Upper lobe of left lung (tissue), 6 donors: ENCODE results near the gene BCDIN3D. TPM values are rescaled to one million over a fixed set of nuclear protein-coding genes. Genes with fewer than 3 reads are reported as not detected.

Experiments
- ATAC-seq, 2 donors: fragments of 200-7000 bp; cut with Tn5 transposase; one replicate each; pipeline ENCODE4 v1.9.1; 2022; ENCODE audit warnings: mild to moderate bottlenecking in 2 of 2, moderate library complexity in 2 of 2; ENCODE audit not compliant: low FRiP score in 2 of 2
- DNase-seq, 2 donors: peaks; one replicate each; pipeline ENCODE4 v3.0.0-alpha.2; 2019 to 2020
- H3K27ac ChIP-seq, 4 donors: fragments of 200-600 bp; sonication (generic); one replicate each; pipeline ENCODE4 v1.5.1; 2016 to 2019
- H3K27me3 ChIP-seq, 4 donors: fragments of 200-600 bp; sonication (generic); one replicate each; pipeline ENCODE4 v1.5.1; 2017 to 2019
- H3K36me3 ChIP-seq, 4 donors: fragments of 200-600 bp; sonication (generic); one replicate each; pipeline ENCODE4 v1.5.1; 2016 to 2019
- H3K4me1 ChIP-seq, 4 donors: fragments of 200-600 bp; sonication (generic); one replicate each; pipeline ENCODE4 v1.5.1; 2018 to 2019
- H3K4me3 ChIP-seq, 4 donors: fragments of 200-600 bp; sonication (generic); one replicate each; pipeline ENCODE4 v1.5.1; 2017 to 2019; ENCODE audit warnings: mild to moderate bottlenecking in 2 of 4, moderate library complexity in 1 of 4
- H3K9me3 ChIP-seq, 4 donors: fragments of 200-600 bp; sonication (generic); one replicate each; pipeline ENCODE4 v1.5.1; 2018 to 2019
- CTCF ChIP-seq, 6 experiments: fragments of 450-650 bp in 4 of 6; fragments of 200-600 bp in 2 of 6; sonication (generic) in 2 of 6; IDR thresholded peaks; one replicate each; pipeline ENCODE4 v1.5.1; 2016 to 2019; ENCODE audit warnings: antibody characterized with exemption in 6 of 6
- EP300 ChIP-seq, 4 donors: sonication (generic); formaldehyde crosslinking; IDR thresholded peaks; one replicate each; pipeline ENCODE4 v1.5.1; 2017; ENCODE audit warnings: antibody characterized with exemption in 4 of 4, control low read depth in 2 of 4
- POLR2A ChIP-seq, 4 donors: fragments of 450-650 bp; IDR thresholded peaks; one replicate each; pipeline ENCODE4 v1.5.1; 2016 to 2017; ENCODE audit warnings: antibody characterized with exemption in 4 of 4, mild to moderate bottlenecking in 2 of 4
- POLR2AphosphoS5 ChIP-seq, 2 donors: sonication (generic); formaldehyde crosslinking; IDR thresholded peaks; one replicate each; pipeline ENCODE4 v1.5.1; 2017; ENCODE audit warnings: antibody characterized with exemption in 2 of 2
- WGBS, 2 donors: methylation state at CpG; one replicate each; pipeline ENCODE4 v1.1.5; 2017 to 2018; 5-methylcytosine and 5-hydroxymethylcytosine counted together
- total RNA-seq, 6 donors: library from RNA; depleted of rRNA in 4 of 6; stranded (reverse); fragments of >200 nt in 4 of 6; gene quantifications; one replicate each; pipeline versions ENCODE4 v1.1.0 to v1.2.1, GENCODE V29; 2016 to 2021
- donor health status: DM: no; HTN: no; CAD: no; lungs with moderate emphysema.
- donor health status: DM: no; HTN: yes; CAD: no; lungs with severe emphysema.

BCDIN3D gene
- total RNA-seq, 6 donors from 2014 or later, result 0.44 to 4.9 (median 4.2) TPM

DNA sequence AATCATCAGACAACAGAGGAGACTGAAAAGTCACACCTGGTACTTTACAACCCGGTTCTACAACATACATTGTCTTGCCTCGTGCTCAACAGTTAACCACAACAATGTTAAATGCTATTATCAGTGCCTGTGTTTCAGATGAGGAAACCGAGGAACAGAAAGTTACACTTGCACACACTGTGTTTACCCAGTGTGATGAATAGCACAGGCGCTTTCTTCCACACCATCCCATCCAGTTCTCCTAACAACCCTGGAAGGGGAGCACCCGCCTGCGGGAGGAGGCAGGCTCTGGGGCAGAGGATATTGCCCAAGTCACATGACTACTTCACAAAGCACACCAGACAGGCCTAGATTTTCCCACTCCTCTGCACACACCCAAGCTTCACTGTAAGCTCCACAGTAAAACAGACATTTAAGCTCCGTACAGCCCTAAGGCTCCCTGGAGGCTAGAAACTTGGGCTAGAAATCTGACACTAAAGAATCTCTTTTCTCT lies 36.5 kb downstream of the BCDIN3D start:
- 85 to 86% methylated on average over 7 of the region's 7 CpGs for WGBS, 2 donors
- ATAC-seq (no peak), DNase-seq (no peak)
- H3K27me3 ChIP-seq, result no peaks in the 10 kb centered on the region
- peaks cover 22 to 36% (median 24%) of the 10 kb centered on the region in 4 donors for H3K4me1 ChIP-seq
- H3K4me3 ChIP-seq, result no peak overlapping the region
- TF ChIP-seq POLR2A (IDR thresholded peaks at IDR 0.05), result no peak
- TF ChIP-seq POLR2AphosphoS5 (IDR thresholded peaks at IDR 0.05), result no peak
- no peak for TF ChIP-seq CTCF (IDR thresholded peaks at IDR 0.05)
- TF ChIP-seq EP300 (IDR thresholded peaks at IDR 0.05), result no peak
- H3K27ac ChIP-seq, result no peak overlapping the region
- no peaks in the 10 kb centered on the region for H3K9me3 ChIP-seq
- peaks cover 0 to 47% (median 39%) of the 10 kb centered on the region in 4 donors for H3K36me3 ChIP-seq

- peaks cover 0 to 57% (median 48%) of the 10 kb centered on the region in 4 donors for H3K36me3 ChIP-seq
- no peak overlapping the region for H3K27ac ChIP-seq
- no peak for TF ChIP-seq CTCF (IDR thresholded peaks at IDR 0.05)
- TF ChIP-seq POLR2AphosphoS5 (IDR thresholded peaks at IDR 0.05), result no peak
- no peak for TF ChIP-seq POLR2A (IDR thresholded peaks at IDR 0.05)
- no peak for TF ChIP-seq EP300 (IDR thresholded peaks at IDR 0.05)
- H3K4me3 ChIP-seq, result no peak overlapping the region
- peaks cover 22 to 29% (median 23%) of the 10 kb centered on the region in 4 donors for H3K4me1 ChIP-seq
- ATAC-seq (no peak), DNase-seq (no peak)
- H3K27me3 ChIP-seq, result no peaks in the 10 kb centered on the region
- no peaks in the 10 kb centered on the region for H3K9me3 ChIP-seq
- WGBS, 2 donors, result 94% methylated on average over 5 of the region's 5 CpGs
Observed at GRCh38 chr12:49805409-49805808, 37.5 kb downstream of the BCDIN3D start.

- H3K36me3 ChIP-seq, result peaks cover 0 to 62% (median 53%) of the 10 kb centered on the region in 4 donors
- no peak for ATAC-seq
- TF ChIP-seq POLR2A (IDR thresholded peaks at IDR 0.05) (no peak), EP300 (IDR thresholded peaks at IDR 0.05) (no peak), POLR2AphosphoS5 (IDR thresholded peaks at IDR 0.05) (no peak), CTCF (IDR thresholded peaks at IDR 0.05) (no peak)
Observed at GRCh38 chr12:49804821-49805220, 38.1 kb downstream of the BCDIN3D start.

DNA sequence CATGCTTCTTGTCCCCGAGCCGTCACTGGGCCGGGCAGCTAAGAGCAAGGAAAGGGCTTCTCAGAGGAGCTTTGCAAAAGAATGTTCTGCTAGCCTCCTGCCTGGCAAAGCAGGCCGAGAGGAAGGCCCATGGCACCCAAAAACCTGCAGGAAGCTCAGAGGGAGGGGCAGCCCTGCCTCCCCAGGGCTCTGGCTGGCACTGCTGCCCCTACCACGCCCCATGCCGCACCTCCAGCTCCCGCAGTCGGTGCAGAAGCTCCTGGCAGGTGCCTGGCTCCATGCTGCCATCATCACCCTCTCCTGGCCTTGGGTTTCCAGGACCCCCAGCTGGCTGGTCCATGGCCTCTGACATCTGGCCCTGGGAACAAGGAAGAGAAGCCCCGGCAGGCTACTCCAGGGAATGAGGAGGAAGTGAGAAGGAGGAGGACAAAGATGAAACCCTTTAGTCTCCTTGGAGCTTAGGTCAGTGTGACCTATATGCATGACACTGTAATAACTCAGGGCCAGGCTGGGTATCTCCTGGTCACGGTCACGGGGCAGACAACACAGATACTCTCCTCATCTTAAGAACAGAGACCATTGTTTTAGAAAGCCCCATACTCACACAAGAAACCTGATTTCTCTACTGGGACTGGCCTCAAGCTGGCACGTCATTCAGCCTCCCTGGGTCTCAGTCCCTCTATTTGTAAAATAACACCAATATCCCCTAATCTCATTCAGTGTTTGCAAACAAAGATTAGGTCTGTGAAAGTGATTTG lies 39.0 kb downstream of the BCDIN3D start:
- TF ChIP-seq EP300 (IDR thresholded peaks at IDR 0.05), result no peak
- no peak for TF ChIP-seq CTCF (IDR thresholded peaks at IDR 0.05)
- TF ChIP-seq POLR2A (IDR thresholded peaks at IDR 0.05), result no peak
- no peak for TF ChIP-seq POLR2AphosphoS5 (IDR thresholded peaks at IDR 0.05)
- no peak for ATAC-seq
- Histone ChIP-seq H3K27me3 (no peaks in the 10 kb centered on the region), H3K36me3 (peaks cover 0 to 67% (median 61%) of the 10 kb centered on the region in 4 donors), H3K4me1 (peaks cover 6 to 13% (median 8%) of the 10 kb centered on the region in 4 donors), H3K9me3 (no peaks in the 10 kb centered on the region), H3K4me3 (no peak overlapping the region), H3K27ac (no peak overlapping the region)
- DNase-seq, result no peak
- WGBS, 2 donors, result 88 to 91% methylated on average over 10 to 12 of the region's 12 CpGs

More at GRCh38 chr12:49804821-49805220, 38.1 kb downstream of the BCDIN3D start:
- 88 to 95% methylated on average over 10 of the region's 10 CpGs for WGBS, 2 donors
- DNase-seq, result no peak
- Histone ChIP-seq H3K27ac (no peak overlapping the region), H3K4me1 (peaks cover 16 to 23% (median 18%) of the 10 kb centered on the region in 4 donors), H3K27me3 (no peaks in the 10 kb centered on the region), H3K9me3 (no peaks in the 10 kb centered on the region), H3K4me3 (no peak overlapping the region)
